ENCODE results near the gene LAMTOR4. TPM values are rescaled to one million over a fixed set of nuclear protein-coding genes. Genes with fewer than 3 reads are reported as not detected.

The LAMTOR4 gene
- total and polyA plus RNA-seq, 12 donors: 33.1 to 266 (median 159) TPM

GRCh38 chr7:100154651-100155491 is 6.2 kb downstream of the LAMTOR4 start:
- no peaks in the 10 kb centered on the region for H3K9me3 ChIP-seq (replicated peaks in 1 of 3)
- no peak for TF ChIP-seq POLR2A (IDR thresholded peaks at IDR 0.05)
- TF ChIP-seq, protein P1, sequence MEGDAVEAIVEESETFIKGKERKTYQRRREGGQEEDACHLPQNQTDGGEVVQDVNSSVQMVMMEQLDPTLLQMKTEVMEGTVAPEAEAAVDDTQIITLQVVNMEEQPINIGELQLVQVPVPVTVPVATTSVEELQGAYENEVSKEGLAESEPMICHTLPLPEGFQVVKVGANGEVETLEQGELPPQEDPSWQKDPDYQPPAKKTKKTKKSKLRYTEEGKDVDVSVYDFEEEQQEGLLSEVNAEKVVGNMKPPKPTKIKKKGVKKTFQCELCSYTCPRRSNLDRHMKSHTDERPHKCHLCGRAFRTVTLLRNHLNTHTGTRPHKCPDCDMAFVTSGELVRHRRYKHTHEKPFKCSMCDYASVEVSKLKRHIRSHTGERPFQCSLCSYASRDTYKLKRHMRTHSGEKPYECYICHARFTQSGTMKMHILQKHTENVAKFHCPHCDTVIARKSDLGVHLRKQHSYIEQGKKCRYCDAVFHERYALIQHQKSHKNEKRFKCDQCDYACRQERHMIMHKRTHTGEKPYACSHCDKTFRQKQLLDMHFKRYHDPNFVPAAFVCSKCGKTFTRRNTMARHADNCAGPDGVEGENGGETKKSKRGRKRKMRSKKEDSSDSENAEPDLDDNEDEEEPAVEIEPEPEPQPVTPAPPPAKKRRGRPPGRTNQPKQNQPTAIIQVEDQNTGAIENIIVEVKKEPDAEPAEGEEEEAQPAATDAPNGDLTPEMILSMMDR (IDR thresholded peaks at IDR 0.05): no peak
- H3K4me3 ChIP-seq: no peak overlapping the region
- DNase-seq: no peak
- no peak overlapping the region for H3K27ac ChIP-seq
- peaks cover 3 to 24% of the 10 kb centered on the region in 2 donors for H3K4me1 ChIP-seq (replicated peaks in 1 of 2)
- intact Hi-C loops (cut with DNase I): loop anchor here in 1 of 2 donors (10.0 kb wide), 1 partner anchor 60 kb away; the partner anchor contains the start of gene PVRIG
- peaks cover 0 to 36% of the 10 kb centered on the region in 2 donors for H3K36me3 ChIP-seq (replicated peaks in 1 of 2)
- no peaks in the 10 kb centered on the region for H3K27me3 ChIP-seq
- WGBS, 4 donors: 53 to 83% (median 73%) methylated on average over 5 to 30 of the region's 30 CpGs

GRCh38 chr7:100155553-100156317 is 7.0 kb downstream of the LAMTOR4 start:
- TF ChIP-seq POLR2A (IDR thresholded peaks at IDR 0.05): no peak
- TF ChIP-seq, protein P1 (IDR thresholded peaks at IDR 0.05): no peak
- DNase-seq: no peak
- H3K4me1 ChIP-seq (replicated peaks in 1 of 2): peaks cover 3 to 17% of the 10 kb centered on the region in 2 donors
- H3K4me3 ChIP-seq: no peak overlapping the region
- peaks cover 0 to 36% of the 10 kb centered on the region in 2 donors for H3K36me3 ChIP-seq (replicated peaks in 1 of 2)
- 79 to 84% (median 83%) methylated on average over 12 to 20 of the region's 20 CpGs for WGBS, 4 donors
- no peaks in the 10 kb centered on the region for H3K9me3 ChIP-seq (replicated peaks in 1 of 3)
- intact Hi-C loops (cut with DNase I): loop anchor here in 1 of 2 donors (10.0 kb wide), 1 partner anchor 59 kb away; the partner anchor contains the start of gene PVRIG
- H3K27me3 ChIP-seq: no peaks in the 10 kb centered on the region
- H3K27ac ChIP-seq: no peak overlapping the region

DNA sequence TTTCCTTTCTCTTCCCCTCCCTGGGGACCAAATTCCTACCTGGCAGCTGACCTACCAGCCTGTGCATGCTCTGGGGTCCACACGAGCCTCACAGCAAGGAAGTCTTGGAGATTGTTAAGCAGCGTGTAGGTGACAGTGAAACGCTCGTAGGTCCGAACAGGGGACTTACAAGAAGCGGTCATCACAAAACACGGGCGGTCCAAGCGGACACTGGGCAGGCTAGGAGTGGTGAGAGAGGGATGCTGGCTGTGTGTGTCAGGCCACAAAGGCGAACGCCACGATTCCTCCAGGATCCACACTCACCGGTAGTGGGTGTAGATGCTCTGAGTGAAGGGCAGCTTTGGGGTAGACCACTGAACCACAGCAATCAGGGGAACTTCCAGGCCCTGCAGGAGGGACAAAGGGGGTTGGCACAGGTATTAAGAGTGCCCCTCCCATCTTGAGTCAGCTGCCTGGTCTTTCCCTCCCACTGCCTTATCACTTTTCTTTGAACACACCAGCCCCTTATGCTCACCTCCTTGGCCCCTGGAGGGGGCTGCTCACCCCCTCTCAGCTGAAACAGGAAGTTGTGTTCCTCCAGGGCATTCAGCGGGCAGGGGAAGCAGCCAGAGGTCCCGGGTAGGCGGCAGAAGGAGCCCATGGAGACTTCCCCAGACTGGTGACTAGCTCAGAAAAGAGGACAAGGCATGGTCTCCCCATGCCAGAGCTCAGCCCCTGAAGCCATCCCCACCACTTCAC is 7.8 kb downstream of the LAMTOR4 start:
- TF ChIP-seq, protein P1 (IDR thresholded peaks at IDR 0.05): no peak
- TF ChIP-seq POLR2A (IDR thresholded peaks at IDR 0.05): no peak
- H3K36me3 ChIP-seq (replicated peaks in 1 of 2): peaks cover 0 to 36% of the 10 kb centered on the region in 2 donors
- peak overlapping the region in 1 of 5 donors; percentile 90 for H3K27ac ChIP-seq
- H3K4me3 ChIP-seq: peak overlapping the region in 1 of 4 donors; percentile 83
- no peak for DNase-seq
- no peaks in the 10 kb centered on the region for H3K9me3 ChIP-seq (replicated peaks in 1 of 3)
- 80 to 82% (median 82%) methylated on average over 15 to 16 of the region's 16 CpGs for WGBS, 4 donors
- H3K27me3 ChIP-seq: no peaks in the 10 kb centered on the region
- peaks cover 3 to 17% of the 10 kb centered on the region in 2 donors for H3K4me1 ChIP-seq (replicated peaks in 1 of 2)
- intact Hi-C loops (cut with DNase I): loop anchor here in 1 of 2 donors (10.0 kb wide), 1 partner anchor 58 kb away; the partner anchor contains the start of gene PVRIG

All from adrenal gland (tissue), 12 donors.